ENCODE results near the gene RGL1.

DNA sequence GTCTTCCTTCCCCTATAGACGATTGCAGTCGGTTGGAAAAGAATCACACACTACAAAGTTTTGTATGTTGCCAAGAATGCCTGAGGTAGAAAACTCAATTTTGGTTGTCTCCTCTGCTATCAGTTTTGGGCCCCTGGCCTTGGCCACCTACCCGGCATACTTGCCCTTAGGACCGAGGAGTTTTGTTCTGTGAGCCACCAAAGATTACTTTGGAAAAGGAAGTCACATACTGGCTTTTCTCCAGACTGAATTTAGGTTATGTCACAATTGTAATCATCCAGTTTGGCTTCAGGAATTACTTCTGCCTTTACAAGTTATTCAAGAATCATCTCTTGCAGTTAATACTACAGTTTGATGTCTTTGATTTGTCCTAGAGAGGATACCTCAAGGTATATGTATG, 71.4 kb downstream of the RGL1 start:
- TF ChIP-seq CTCF (conservative IDR thresholded peaks at IDR 0.05; ENCODE audit: low read depth, low read length) (no peak), EZH2 (IDR thresholded peaks at IDR 0.05; ENCODE audit: low read length, unreplicated experiment) (no peak), EZH2phosphoT487 (IDR thresholded peaks at IDR 0.05; ENCODE audit: borderline replicate concordance, low read length) (no peak)

Measured in PC-3 (cell line).